Astrocyte (in vitro differentiated cells and primary cell): ENCODE measurements around the gene PRKCD. TPM values are rescaled to one million over a fixed set of nuclear protein-coding genes. Genes with fewer than 3 reads are reported as not detected.

ENCODE experiments used
- DNase-seq: peaks from one replicate; pipeline ENCODE4 v3.0.0-alpha.2; 2010; ENCODE audit warnings: low read depth
- FAIRE-seq: peaks from 2 replicates; lab custom pipeline; 2011; peaks lifted over from hg19 to GRCh38; lab: Jason Lieb, UNC
- H2AFZ ChIP-seq: 2 replicates; pipeline ENCODE4 v1.6.0; 2012; ENCODE audit warnings: low read depth, low read length, inconsistent platforms
- H3K27ac ChIP-seq: 2 replicates; pipeline ENCODE4 v1.5.1; 2011; ENCODE audit warnings: low read depth, low read length, inconsistent platforms
- H3K27me3 ChIP-seq: 2 replicates; pipeline ENCODE4 v1.6.0; 2011; ENCODE audit warnings: low read length, inconsistent platforms; ENCODE audit not compliant: insufficient read depth
- H3K36me3 ChIP-seq: 2 replicates; pipeline ENCODE4 v1.5.1; 2011; ENCODE audit warnings: low read length, inconsistent platforms; ENCODE audit not compliant: insufficient read depth
- H3K4me1 ChIP-seq: 2 replicates; pipeline ENCODE4 v1.5.1; 2011; ENCODE audit warnings: low read length, inconsistent platforms; ENCODE audit not compliant: insufficient read depth
- H3K4me2 ChIP-seq: 2 replicates; pipeline ENCODE4 v1.6.0; 2012; ENCODE audit warnings: low read length, inconsistent platforms
- H3K4me3 ChIP-seq: 2 replicates; pipeline ENCODE4 v1.5.1; 2011; ENCODE audit warnings: low read depth, mild to moderate bottlenecking, low read length, inconsistent platforms; ENCODE audit not compliant: insufficient read depth
- H3K79me2 ChIP-seq: 2 replicates; pipeline ENCODE4 v1.6.0; 2012; ENCODE audit warnings: mild to moderate bottlenecking, low read length, inconsistent platforms; ENCODE audit not compliant: insufficient read depth
- H3K9ac ChIP-seq: 2 replicates; pipeline ENCODE4 v1.6.0; 2012; ENCODE audit warnings: mild to moderate bottlenecking, low read length, inconsistent platforms
- H3K9me3 ChIP-seq: 2 replicates; pipeline ENCODE4 v1.5.1; 2012; ENCODE audit warnings: low read depth, mild to moderate bottlenecking, low read length, inconsistent platforms; ENCODE audit not compliant: insufficient read depth
- H4K20me1 ChIP-seq: 2 replicates; pipeline ENCODE4 v1.6.0; 2012; ENCODE audit warnings: low read length, inconsistent platforms; ENCODE audit not compliant: insufficient read depth
- H3K27ac Mint-ChIP-seq: one replicate; pipeline ENCODE4 v1.8.0; 2021; ENCODE audit warnings: mild to moderate bottlenecking, mixed read lengths; ENCODE audit not compliant: unreplicated experiment
- H3K27me3 Mint-ChIP-seq: one replicate; pipeline ENCODE4 v1.8.0; 2021; ENCODE audit warnings: low read depth, mixed read lengths; ENCODE audit not compliant: unreplicated experiment
- H3K36me3 Mint-ChIP-seq: one replicate; pipeline ENCODE4 v1.8.0; 2021; ENCODE audit warnings: low read depth, mixed read lengths; ENCODE audit not compliant: unreplicated experiment
- H3K4me1 Mint-ChIP-seq: one replicate; pipeline ENCODE4 v1.8.0; 2021; ENCODE audit warnings: low read depth, mixed read lengths; ENCODE audit not compliant: unreplicated experiment
- H3K4me3 Mint-ChIP-seq: one replicate; pipeline ENCODE4 v1.8.0; 2021; ENCODE audit warnings: mild to moderate bottlenecking, moderate library complexity, mixed read lengths; ENCODE audit not compliant: unreplicated experiment
- H3K9me3 Mint-ChIP-seq: one replicate; pipeline ENCODE4 v1.8.0; 2021; ENCODE audit warnings: mild to moderate bottlenecking, mixed read lengths; ENCODE audit not compliant: unreplicated experiment
- EZH2 ChIP-seq: IDR thresholded peaks from 2 replicates; pipeline ENCODE4 v1.6.1; 2012; ENCODE audit warnings: mild to moderate bottlenecking, low read length, inconsistent platforms; ENCODE audit not compliant: insufficient read depth
- total RNA-seq: library from RNA; stranded (reverse); gene quantifications from 2 replicates; pipeline ENCODE4 v1.2.1, GENCODE V29; 2021
- TF ChIP-seq, protein P1 (sequence below): IDR thresholded peaks from 2 replicates; pipeline ENCODE4 v1.5.1; 2011; ENCODE audit warnings: low read depth, mild to moderate bottlenecking, inconsistent platforms, low read length, moderate library complexity; ENCODE audit not compliant: insufficient read depth

Gene PRKCD
- total RNA-seq, 1 donor from 2014 or later = 25.4 TPM

DNA sequence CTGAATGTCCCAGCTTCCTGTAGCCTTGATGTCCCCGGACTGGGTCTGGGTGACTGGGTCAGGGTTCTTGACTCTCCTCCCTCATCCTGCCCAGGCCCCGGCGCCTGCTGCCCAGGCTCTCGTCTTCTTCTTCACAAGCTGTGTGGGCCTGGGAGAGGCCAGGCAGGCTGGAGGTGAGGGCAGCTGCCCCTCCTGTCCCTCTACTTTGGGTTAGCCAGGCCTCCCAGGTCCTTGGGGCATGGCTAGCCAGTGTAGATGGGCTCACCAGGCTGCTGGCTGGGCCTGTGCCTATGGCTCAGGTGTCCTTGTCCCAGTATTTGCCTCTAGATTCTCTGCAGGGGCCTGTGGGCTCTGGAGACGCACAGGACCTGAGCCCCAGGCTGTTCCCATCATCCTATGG is 63.0 kb downstream of the PRKCD start:
- Mint-ChIP-seq H3K27me3 (no peaks in the 10 kb centered on the region), H3K27ac (no peak overlapping the region), H3K4me3 (no peak overlapping the region), H3K9me3 (no peaks in the 10 kb centered on the region), H3K4me1 (no peaks in the 10 kb centered on the region), H3K36me3 (peaks cover 17% of the 10 kb centered on the region)
- no peak for TF ChIP-seq EZH2
- TF ChIP-seq, protein P1, sequence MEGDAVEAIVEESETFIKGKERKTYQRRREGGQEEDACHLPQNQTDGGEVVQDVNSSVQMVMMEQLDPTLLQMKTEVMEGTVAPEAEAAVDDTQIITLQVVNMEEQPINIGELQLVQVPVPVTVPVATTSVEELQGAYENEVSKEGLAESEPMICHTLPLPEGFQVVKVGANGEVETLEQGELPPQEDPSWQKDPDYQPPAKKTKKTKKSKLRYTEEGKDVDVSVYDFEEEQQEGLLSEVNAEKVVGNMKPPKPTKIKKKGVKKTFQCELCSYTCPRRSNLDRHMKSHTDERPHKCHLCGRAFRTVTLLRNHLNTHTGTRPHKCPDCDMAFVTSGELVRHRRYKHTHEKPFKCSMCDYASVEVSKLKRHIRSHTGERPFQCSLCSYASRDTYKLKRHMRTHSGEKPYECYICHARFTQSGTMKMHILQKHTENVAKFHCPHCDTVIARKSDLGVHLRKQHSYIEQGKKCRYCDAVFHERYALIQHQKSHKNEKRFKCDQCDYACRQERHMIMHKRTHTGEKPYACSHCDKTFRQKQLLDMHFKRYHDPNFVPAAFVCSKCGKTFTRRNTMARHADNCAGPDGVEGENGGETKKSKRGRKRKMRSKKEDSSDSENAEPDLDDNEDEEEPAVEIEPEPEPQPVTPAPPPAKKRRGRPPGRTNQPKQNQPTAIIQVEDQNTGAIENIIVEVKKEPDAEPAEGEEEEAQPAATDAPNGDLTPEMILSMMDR = no peak
- DNase-seq (no peak), FAIRE-seq (no peak)
- Histone ChIP-seq H3K4me3 (no peak overlapping the region), H3K79me2 (no peaks in the 10 kb centered on the region), H3K4me1 (no peaks in the 10 kb centered on the region), H3K9me3 (no peaks in the 10 kb centered on the region), H3K9ac (no peak overlapping the region), H4K20me1 (peaks cover 43% of the 10 kb centered on the region), H3K36me3 (peaks cover 43% of the 10 kb centered on the region), H2AFZ (no peak overlapping the region), H3K27me3 (no peaks in the 10 kb centered on the region), H3K4me2 (no peak overlapping the region), H3K27ac (no peak overlapping the region)

DNA sequence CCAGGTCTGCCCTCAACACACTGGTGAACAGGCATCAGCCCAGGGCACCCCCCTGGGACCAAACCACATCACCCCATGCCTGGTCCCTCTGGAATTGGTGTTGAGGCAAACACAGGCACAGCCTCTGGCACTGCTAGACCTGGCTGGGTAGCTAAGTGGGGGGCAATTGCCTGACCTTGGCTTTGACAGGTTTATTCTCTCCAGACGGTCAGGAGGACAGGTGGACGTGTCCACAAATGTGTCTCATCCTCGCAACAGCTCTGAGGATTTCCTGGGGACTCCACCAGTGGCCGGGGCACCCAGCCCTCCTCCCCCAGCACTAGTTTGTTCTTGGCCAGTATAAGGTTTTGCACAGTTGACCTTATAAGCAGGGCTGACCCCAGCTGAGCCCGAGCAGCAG is 63.5 kb downstream of the PRKCD start:
- H3K27me3 Mint-ChIP-seq = no peaks in the 10 kb centered on the region

DNA sequence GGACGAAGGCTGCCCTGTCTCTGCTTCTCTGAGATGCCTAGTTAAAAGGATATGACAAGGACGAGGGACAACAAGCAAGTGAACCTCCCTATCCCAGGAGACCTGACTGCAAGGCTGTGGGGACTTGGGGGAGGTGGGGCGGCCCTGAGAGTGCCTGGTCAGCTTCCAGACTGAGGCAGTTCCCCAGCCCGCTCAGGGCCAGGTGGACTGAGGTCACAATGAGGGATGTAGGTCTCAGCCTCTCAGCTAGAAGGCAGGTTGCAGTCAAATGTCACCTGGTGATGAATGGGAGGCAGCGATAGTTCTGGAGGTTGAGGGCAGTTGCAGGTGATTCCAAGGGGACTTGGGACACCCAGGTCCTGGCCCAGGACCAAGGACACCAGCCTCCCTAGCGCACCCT is 64.2 kb downstream of the PRKCD start:
- H3K27ac Mint-ChIP-seq = no peak overlapping the region
- H2AFZ ChIP-seq = no peak overlapping the region
- TF ChIP-seq, protein P1 = no peak
- TF ChIP-seq EZH2 = no peak
- no peak overlapping the region for H3K4me3 Mint-ChIP-seq
- H3K4me3 ChIP-seq = no peak overlapping the region
- no peak overlapping the region for H3K9ac ChIP-seq
- FAIRE-seq (no peak), DNase-seq (no peak)
- H3K79me2 ChIP-seq = no peaks in the 10 kb centered on the region
- H3K27ac ChIP-seq = no peak overlapping the region
- no peaks in the 10 kb centered on the region for H3K9me3 ChIP-seq
- no peaks in the 10 kb centered on the region for H3K27me3 ChIP-seq
- no peaks in the 10 kb centered on the region for H3K9me3 Mint-ChIP-seq
- no peaks in the 10 kb centered on the region for H3K4me1 Mint-ChIP-seq
- no peaks in the 10 kb centered on the region for H3K4me1 ChIP-seq
- H3K36me3 ChIP-seq = peaks cover 48% of the 10 kb centered on the region
- peaks cover 52% of the 10 kb centered on the region for H4K20me1 ChIP-seq
- peaks cover 19% of the 10 kb centered on the region for H3K36me3 Mint-ChIP-seq
- no peak overlapping the region for H3K4me2 ChIP-seq
- H3K27me3 Mint-ChIP-seq = no peaks in the 10 kb centered on the region

More for the DNA sequence above, 63.5 kb downstream of the PRKCD start:
- Mint-ChIP-seq H3K9me3 (no peaks in the 10 kb centered on the region), H3K4me3 (no peak overlapping the region), H3K27ac (no peak overlapping the region), H3K36me3 (peaks cover 17% of the 10 kb centered on the region), H3K4me1 (no peaks in the 10 kb centered on the region)
- Histone ChIP-seq H3K27ac (no peak overlapping the region), H3K4me3 (no peak overlapping the region), H3K9me3 (no peaks in the 10 kb centered on the region), H2AFZ (no peak overlapping the region), H3K79me2 (no peaks in the 10 kb centered on the region), H4K20me1 (peaks cover 46% of the 10 kb centered on the region), H3K9ac (no peak overlapping the region), H3K27me3 (no peaks in the 10 kb centered on the region), H3K36me3 (peaks cover 43% of the 10 kb centered on the region), H3K4me1 (no peaks in the 10 kb centered on the region), H3K4me2 (no peak overlapping the region)
- no peak for DNase-seq
- TF ChIP-seq, protein P1 = no peak
- no peak for TF ChIP-seq EZH2
- no peak for FAIRE-seq
